Body of pancreas (tissue), 4 donors: ENCODE measurements around the gene PLA2G12A.

Source experiments
- CTCF ChIP-seq, 7 experiments: fragments of 450-650 bp in 4 of 7; fragments of 200-600 bp in 3 of 7; sonication (generic) in 3 of 7; IDR thresholded peaks; one replicate each; pipeline ENCODE4 v1.5.1; 2016 to 2019; ENCODE audit warnings: antibody characterized with exemption in 7 of 7
- POLR2A ChIP-seq, 3 donors: fragments of 450-650 bp; IDR thresholded peaks; one replicate each; pipeline ENCODE4 v1.6.1; 2016; ENCODE audit warnings: antibody characterized with exemption in 3 of 3, mild to moderate bottlenecking in 2 of 3

- no peak for TF ChIP-seq CTCF (IDR thresholded peaks at IDR 0.05)
- TF ChIP-seq POLR2A (IDR thresholded peaks at IDR 0.05): no peak
Observed at GRCh38 chr4:109719604-109720003, 10.3 kb downstream of the PLA2G12A start.
